Karpas-422 (cell line): ENCODE data around the gene YLPM1. TPM values are rescaled to one million over a fixed set of nuclear protein-coding genes. Genes with fewer than 3 reads are reported as not detected.

Experiments
- DNase-seq: peaks from one replicate; pipeline ENCODE4 v3.0.0-alpha.2; 2015
- H2AFZ ChIP-seq: fragments of 200-600 bp; sonication (generic); 2 replicates; pipeline ENCODE4 v1.6.1; 2014; ENCODE audit warnings: antibody characterized with exemption, low read length, mixed read lengths
- H3K27ac ChIP-seq: fragments of 200-600 bp; sonication (generic); 2 replicates; pipeline ENCODE4 v1.5.1; 2014; ENCODE audit warnings: mild to moderate bottlenecking, low read length, moderate library complexity
- H3K27me3 ChIP-seq: fragments of 200-600 bp; sonication (generic); 2 replicates; pipeline ENCODE4 v1.6.1; 2014; ENCODE audit warnings: low read length, mixed read lengths
- H3K36me3 ChIP-seq: fragments of 200-600 bp; sonication (generic); 2 replicates; pipeline ENCODE4 v1.6.1; 2014; ENCODE audit warnings: low read length, mixed read lengths; ENCODE audit not compliant: insufficient read depth
- H3K4me1 ChIP-seq: fragments of 200-600 bp; sonication (generic); 2 replicates; pipeline ENCODE4 v1.6.1; 2014; ENCODE audit warnings: mild to moderate bottlenecking, low read length, mixed read lengths
- H3K4me2 ChIP-seq: fragments of 200-600 bp; sonication (generic); 2 replicates; pipeline ENCODE4 v1.6.1; 2014; ENCODE audit warnings: low read length, low read depth, mild to moderate bottlenecking; ENCODE audit not compliant: poor library complexity, severe bottlenecking
- H3K4me3 ChIP-seq: fragments of 200-600 bp; sonication (generic); 2 replicates; pipeline ENCODE4 v1.5.1; 2014; ENCODE audit warnings: mild to moderate bottlenecking, antibody characterized with exemption, low read length, mixed read lengths
- H3K79me2 ChIP-seq: fragments of 200-600 bp; sonication (generic); 2 replicates; pipeline ENCODE4 v1.6.1; 2014; ENCODE audit warnings: mild to moderate bottlenecking, low read length, mixed read lengths
- H3K9ac ChIP-seq: fragments of 200-600 bp; sonication (generic); 2 replicates; pipeline ENCODE4 v1.6.0; 2014; ENCODE audit warnings: low read length
- H3K9me2 ChIP-seq: fragments of 200-600 bp; sonication (generic), shearing (Covaris generic); replicated peaks from 2 replicates; pipeline ENCODE4 v1.6.0; 2014; ENCODE audit warnings: mild to moderate bottlenecking, low read length, moderate library complexity; ENCODE audit not compliant: insufficient read depth
- H3K9me3 ChIP-seq: fragments of 300-700, 200-600 bp; sonication (generic); 2 replicates; pipeline ENCODE4 v1.6.1; 2014; ENCODE audit warnings: low read length, mixed read lengths
- H4K20me1 ChIP-seq: fragments of 200-600 bp; sonication (generic); 2 replicates; pipeline ENCODE4 v1.6.1; 2014; ENCODE audit warnings: mild to moderate bottlenecking, antibody characterized with exemption, low read length, low read depth; ENCODE audit not compliant: insufficient read depth
- total RNA-seq: library from RNA; depleted of rRNA; stranded (reverse); fragments of >200 nt; shearing (Covaris generic); gene quantifications from 2 replicates; pipeline ENCODE4 v1.2.3, GENCODE V29; 2014; ENCODE audit warnings: low replicate concordance

Gene YLPM1
- total RNA-seq, 1 experiment from 2014 or later: 159 TPM

- Histone ChIP-seq H3K27ac (no peak overlapping the region), H2AFZ (no peak overlapping the region), H3K79me2 (peaks cover 41% of the 10 kb centered on the region), H4K20me1 (no peaks in the 10 kb centered on the region), H3K27me3 (no peaks in the 10 kb centered on the region), H3K4me2 (no peak overlapping the region), H3K9me2 (no peaks in the 10 kb centered on the region), H3K9me3 (no peaks in the 10 kb centered on the region), H3K9ac (no peak overlapping the region), H3K4me1 (peaks cover 12% of the 10 kb centered on the region), H3K4me3 (no peak overlapping the region), H3K36me3 (peaks cover 84% of the 10 kb centered on the region)
- DNase-seq: no peak
Measured at GRCh38 chr14:74826574-74826973, 63.5 kb downstream of the YLPM1 start.

- no peak overlapping the region for H3K9ac ChIP-seq
- H3K9me3 ChIP-seq: no peaks in the 10 kb centered on the region
- H3K9me2 ChIP-seq: no peaks in the 10 kb centered on the region
- H3K36me3 ChIP-seq: peaks cover 62% of the 10 kb centered on the region
- no peak overlapping the region for H3K4me2 ChIP-seq
- peaks cover 24% of the 10 kb centered on the region for H3K79me2 ChIP-seq
- H3K27me3 ChIP-seq: no peaks in the 10 kb centered on the region
- no peak for DNase-seq
- H3K4me3 ChIP-seq: no peak overlapping the region
- peaks cover 10% of the 10 kb centered on the region for H3K4me1 ChIP-seq
- no peak overlapping the region for H2AFZ ChIP-seq
- H3K27ac ChIP-seq: no peak overlapping the region
- H4K20me1 ChIP-seq: no peaks in the 10 kb centered on the region
Measured at GRCh38 chr14:74829251-74829650, 66.1 kb downstream of the YLPM1 start.

GRCh38 chr14:74832849-74833248 lies 69.7 kb downstream of the YLPM1 start:
- no peak overlapping the region for H2AFZ ChIP-seq
- no peaks in the 10 kb centered on the region for H3K9me2 ChIP-seq
- no peak overlapping the region for H3K4me2 ChIP-seq
- H3K4me1 ChIP-seq: peaks cover 35% of the 10 kb centered on the region
- no peak overlapping the region for H3K9ac ChIP-seq
- no peaks in the 10 kb centered on the region for H3K27me3 ChIP-seq
- no peaks in the 10 kb centered on the region for H4K20me1 ChIP-seq
- H3K79me2 ChIP-seq: 0 out of 2 replicates have a peak, but pooled peaks cover 3% of the 10 kb centered on the region
- no peak overlapping the region for H3K4me3 ChIP-seq
- no peak overlapping the region for H3K27ac ChIP-seq
- no peak for DNase-seq
- H3K9me3 ChIP-seq: no peaks in the 10 kb centered on the region
- H3K36me3 ChIP-seq: peaks cover 54% of the 10 kb centered on the region

- Histone ChIP-seq H3K27me3 (no peaks in the 10 kb centered on the region), H3K9me2 (no peaks in the 10 kb centered on the region), H3K4me2 (no peak overlapping the region), H3K9ac (no peak overlapping the region), H3K4me1 (peaks cover 35% of the 10 kb centered on the region), H3K9me3 (no peaks in the 10 kb centered on the region), H3K27ac (peak overlapping the region; percentile 78), H3K36me3 (peaks cover 35% of the 10 kb centered on the region), H3K79me2 (no peaks in the 10 kb centered on the region), H2AFZ (no peak overlapping the region), H4K20me1 (no peaks in the 10 kb centered on the region), H3K4me3 (no peak overlapping the region)
- DNase-seq: no peak
Measured at GRCh38 chr14:74834692-74835392, 71.7 kb downstream of the YLPM1 start.

GRCh38 chr14:74835645-74836250 lies 72.6 kb downstream of the YLPM1 start:
- H3K9ac ChIP-seq: no peak overlapping the region
- DNase-seq: no peak
- no peaks in the 10 kb centered on the region for H3K79me2 ChIP-seq
- no peaks in the 10 kb centered on the region for H3K9me2 ChIP-seq
- H3K36me3 ChIP-seq: peaks cover 34% of the 10 kb centered on the region
- no peak overlapping the region for H2AFZ ChIP-seq
- no peaks in the 10 kb centered on the region for H3K9me3 ChIP-seq
- H3K4me3 ChIP-seq: 0 out of 2 replicates have a peak overlapping the region, but pooled peaks have one; percentile 1
- H3K27me3 ChIP-seq: no peaks in the 10 kb centered on the region
- peak overlapping the region; percentile 78 for H3K27ac ChIP-seq
- no peaks in the 10 kb centered on the region for H4K20me1 ChIP-seq
- H3K4me1 ChIP-seq: peaks cover 35% of the 10 kb centered on the region
- peak overlapping the region; percentile 48 for H3K4me2 ChIP-seq

- Histone ChIP-seq H3K9me3 (no peaks in the 10 kb centered on the region), H3K9ac (peak overlapping the region; percentile 35; the same call in 1 of the 2 replicates), H3K27me3 (no peaks in the 10 kb centered on the region), H3K4me3 (0 out of 2 replicates have a peak overlapping the region, but pooled peaks have one; percentile 1), H3K4me1 (peaks cover 35% of the 10 kb centered on the region), H3K4me2 (peak overlapping the region; percentile 48), H3K79me2 (no peaks in the 10 kb centered on the region), H3K9me2 (no peaks in the 10 kb centered on the region), H3K36me3 (peaks cover 34% of the 10 kb centered on the region), H3K27ac (peak overlapping the region; percentile 78), H4K20me1 (no peaks in the 10 kb centered on the region), H2AFZ (no peak overlapping the region)
- peak; percentile 74 for DNase-seq
Measured at GRCh38 chr14:74836251-74836960, 73.3 kb downstream of the YLPM1 start.

- H3K9me3 ChIP-seq: no peaks in the 10 kb centered on the region
- no peak overlapping the region for H2AFZ ChIP-seq
- no peak for DNase-seq
- no peaks in the 10 kb centered on the region for H3K27me3 ChIP-seq
- no peak overlapping the region for H3K4me3 ChIP-seq
- peaks cover 35% of the 10 kb centered on the region for H3K4me1 ChIP-seq
- no peak overlapping the region for H3K9ac ChIP-seq
- no peaks in the 10 kb centered on the region for H3K9me2 ChIP-seq
- H3K4me2 ChIP-seq: no peak overlapping the region
- no peak overlapping the region for H3K27ac ChIP-seq
- peaks cover 32% of the 10 kb centered on the region; the same call in 1 of the 2 replicates for H3K36me3 ChIP-seq
- no peaks in the 10 kb centered on the region for H4K20me1 ChIP-seq
- no peaks in the 10 kb centered on the region for H3K79me2 ChIP-seq
Measured at GRCh38 chr14:74838166-74838565, 75.0 kb downstream of the YLPM1 start.

- H3K9me2 ChIP-seq: no peaks in the 10 kb centered on the region
- no peaks in the 10 kb centered on the region for H3K79me2 ChIP-seq
- H4K20me1 ChIP-seq: no peaks in the 10 kb centered on the region
- H3K9ac ChIP-seq: no peak overlapping the region
- no peaks in the 10 kb centered on the region for H3K9me3 ChIP-seq
- no peak overlapping the region for H3K4me2 ChIP-seq
- H3K27me3 ChIP-seq: no peaks in the 10 kb centered on the region
- H3K27ac ChIP-seq: no peak overlapping the region
- no peak for DNase-seq
- no peak overlapping the region for H2AFZ ChIP-seq
- peaks cover 20% of the 10 kb centered on the region for H3K4me1 ChIP-seq
- no peak overlapping the region for H3K4me3 ChIP-seq
- peaks cover 22% of the 10 kb centered on the region; the same call in 1 of the 2 replicates for H3K36me3 ChIP-seq
Measured at GRCh38 chr14:74840603-74841030, 77.5 kb downstream of the YLPM1 start.
